Suprapubic skin (tissue), 4 donors: ENCODE measurements around the gene B3GLCT.

Experiments used
- EP300 ChIP-seq: sonication (generic); formaldehyde crosslinking; IDR thresholded peaks from one replicate; pipeline ENCODE4 v1.6.1; 2017; ENCODE audit warnings: antibody characterized with exemption
- POLR2A ChIP-seq, 2 donors: fragments of 450-650 bp; IDR thresholded peaks; one replicate each; pipeline ENCODE4 v1.6.1; 2017; ENCODE audit warnings: antibody characterized with exemption in 2 of 2, mild to moderate bottlenecking in 2 of 2, moderate library complexity in 2 of 2
- POLR2AphosphoS5 ChIP-seq, 3 donors: sonication (generic); formaldehyde crosslinking; IDR thresholded peaks; one replicate each; pipeline ENCODE4 v1.6.1; 2017; ENCODE audit warnings: antibody characterized with exemption in 3 of 3
- TF ChIP-seq, protein P1 (sequence below), 2 donors: fragments of 200-600 bp in 1 of 2; fragments of 450-650 bp in 1 of 2; sonication (generic) in 1 of 2; IDR thresholded peaks; one replicate each; pipeline ENCODE4 v1.5.1; 2016 to 2019; ENCODE audit warnings: antibody characterized with exemption in 2 of 2, mild to moderate bottlenecking in 1 of 2, moderate library complexity in 1 of 2

DNA sequence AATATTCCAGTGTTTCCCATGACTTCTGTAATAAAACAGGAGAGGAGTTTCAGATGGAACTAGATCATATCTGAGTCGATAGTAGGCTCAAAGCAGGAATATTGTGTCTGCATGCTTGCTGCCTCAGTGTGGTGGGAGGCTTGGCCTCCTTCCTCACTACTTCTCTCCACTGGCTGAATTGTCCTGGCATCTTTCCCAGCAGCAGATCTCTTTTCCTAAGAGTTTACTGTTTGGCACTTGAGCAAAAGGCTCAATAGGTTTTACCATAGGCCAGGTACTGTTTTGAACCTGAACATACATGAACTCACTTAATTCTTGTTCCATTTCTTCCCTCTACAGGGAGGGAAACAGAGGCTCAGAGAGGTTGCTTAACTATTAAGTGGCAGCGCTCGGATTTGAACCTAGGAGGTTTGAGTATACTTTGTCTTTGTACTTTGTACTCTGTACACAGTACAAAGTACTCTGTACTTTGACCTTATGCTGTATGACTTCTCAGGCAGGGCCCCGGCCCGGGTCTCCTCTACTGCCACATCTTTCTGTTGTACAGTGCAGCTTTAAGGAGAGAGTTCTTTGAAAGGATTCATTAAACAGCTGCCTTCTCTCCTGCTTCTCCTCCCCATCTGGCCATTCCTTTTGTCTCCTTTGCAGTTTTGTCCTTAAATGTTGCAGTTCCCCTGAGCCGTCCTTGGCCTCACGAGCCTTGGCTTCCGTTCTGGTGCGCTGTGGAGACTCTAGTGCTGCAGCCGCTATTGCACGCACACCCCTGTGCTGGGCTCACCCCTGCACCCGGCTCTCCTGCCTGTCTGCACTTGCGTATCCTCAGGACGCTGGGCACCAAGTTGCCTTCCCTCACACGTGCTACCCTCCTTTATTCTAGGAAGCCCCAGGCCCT, 8.1 kb downstream of the B3GLCT start:
- TF ChIP-seq POLR2A (IDR thresholded peaks at IDR 0.05) (no peak), POLR2AphosphoS5 (IDR thresholded peaks at IDR 0.05) (no peak), EP300 (no peak)
- TF ChIP-seq, protein P1, sequence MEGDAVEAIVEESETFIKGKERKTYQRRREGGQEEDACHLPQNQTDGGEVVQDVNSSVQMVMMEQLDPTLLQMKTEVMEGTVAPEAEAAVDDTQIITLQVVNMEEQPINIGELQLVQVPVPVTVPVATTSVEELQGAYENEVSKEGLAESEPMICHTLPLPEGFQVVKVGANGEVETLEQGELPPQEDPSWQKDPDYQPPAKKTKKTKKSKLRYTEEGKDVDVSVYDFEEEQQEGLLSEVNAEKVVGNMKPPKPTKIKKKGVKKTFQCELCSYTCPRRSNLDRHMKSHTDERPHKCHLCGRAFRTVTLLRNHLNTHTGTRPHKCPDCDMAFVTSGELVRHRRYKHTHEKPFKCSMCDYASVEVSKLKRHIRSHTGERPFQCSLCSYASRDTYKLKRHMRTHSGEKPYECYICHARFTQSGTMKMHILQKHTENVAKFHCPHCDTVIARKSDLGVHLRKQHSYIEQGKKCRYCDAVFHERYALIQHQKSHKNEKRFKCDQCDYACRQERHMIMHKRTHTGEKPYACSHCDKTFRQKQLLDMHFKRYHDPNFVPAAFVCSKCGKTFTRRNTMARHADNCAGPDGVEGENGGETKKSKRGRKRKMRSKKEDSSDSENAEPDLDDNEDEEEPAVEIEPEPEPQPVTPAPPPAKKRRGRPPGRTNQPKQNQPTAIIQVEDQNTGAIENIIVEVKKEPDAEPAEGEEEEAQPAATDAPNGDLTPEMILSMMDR (IDR thresholded peaks at IDR 0.05): no peak
